H1 (cell line): Measurements from ENCODE around the gene ZBTB18.

Experiments
- ATF3 ChIP-seq: IDR thresholded peaks from 2 replicates; pipeline ENCODE4 v1.6.1; 2011; ENCODE audit warnings: low read depth, mild to moderate bottlenecking, low read length; ENCODE audit not compliant: insufficient read depth
- CEBPB ChIP-seq: IDR thresholded peaks from 2 replicates; pipeline ENCODE4 v1.6.1; 2012; ENCODE audit warnings: low read depth, low read length
- CHD1 ChIP-seq: IDR thresholded peaks from 2 replicates; pipeline ENCODE4 v1.6.1; 2012; ENCODE audit warnings: low read depth, low read length, improper control_type of control experiment
- CHD2 ChIP-seq: IDR thresholded peaks from 2 replicates; pipeline ENCODE4 v1.6.1; 2012; ENCODE audit warnings: low read length, improper control_type of control experiment
- GABPA ChIP-seq: IDR thresholded peaks from 2 replicates; pipeline ENCODE4 v1.6.1; 2011; ENCODE audit warnings: mild to moderate bottlenecking, low read length, moderate library complexity, borderline replicate concordance; ENCODE audit not compliant: insufficient read depth
- HDAC2 ChIP-seq, 2 experiments: fragments of 300-600 bp in 1 of 2; sonication (generic) in 1 of 2; IDR thresholded peaks; 2 replicates each; pipeline ENCODE4 v1.6.1; 2011 to 2012; ENCODE audit warnings: low read depth in 2 of 2, low read length in 2 of 2, mild to moderate bottlenecking in 2 of 2, moderate library complexity in 2 of 2, borderline replicate concordance in 1 of 2, inconsistent platforms in 1 of 2
- MAX ChIP-seq: IDR thresholded peaks from 2 replicates; pipeline ENCODE4 v1.6.1; 2012; ENCODE audit warnings: inconsistent platforms
- NRF1 ChIP-seq: IDR thresholded peaks from 2 replicates; pipeline ENCODE4 v1.6.1; 2011; ENCODE audit warnings: mild to moderate bottlenecking, low read depth, low read length, improper control_type of control experiment
- POLR2A ChIP-seq, 2 experiments: IDR thresholded peaks; 1 replicate in 1 of 2; 2 replicates in 1 of 2; pipeline ENCODE4 v1.6.1; 2011; ENCODE audit warnings: low read depth in 2 of 2, low read length in 2 of 2, mild to moderate bottlenecking in 2 of 2; ENCODE audit errors: control extremely low read depth in 1 of 2
- RFX5 ChIP-seq: IDR thresholded peaks from 2 replicates; pipeline ENCODE4 v1.6.1; 2011; ENCODE audit warnings: low read depth, low read length, improper control_type of control experiment, borderline replicate concordance
- SP4 ChIP-seq: IDR thresholded peaks from 2 replicates; pipeline ENCODE4 v1.6.1; 2012; ENCODE audit warnings: low read length, inconsistent platforms
- TAF1 ChIP-seq: IDR thresholded peaks from 2 replicates; pipeline ENCODE4 v1.6.1; 2011; ENCODE audit warnings: mild to moderate bottlenecking, low read depth, low read length
- YY1 ChIP-seq: IDR thresholded peaks from 2 replicates; pipeline ENCODE4 v1.6.1; 2011; ENCODE audit warnings: low read depth, mild to moderate bottlenecking, low read length
- TF ChIP-seq, protein P1 (sequence below), 3 experiments: IDR thresholded peaks; 1 replicate in 2 of 3; 2 replicates in 1 of 3; pipeline versions ENCODE4 v1.5.1 to v1.6.1; 2011; ENCODE audit warnings: low read length in 3 of 3, mild to moderate bottlenecking in 3 of 3, inconsistent platforms in 2 of 3, low read depth in 1 of 3, moderate library complexity in 1 of 3; ENCODE audit not compliant: insufficient read depth in 1 of 3; ENCODE audit errors: control extremely low read depth in 1 of 3

DNA sequence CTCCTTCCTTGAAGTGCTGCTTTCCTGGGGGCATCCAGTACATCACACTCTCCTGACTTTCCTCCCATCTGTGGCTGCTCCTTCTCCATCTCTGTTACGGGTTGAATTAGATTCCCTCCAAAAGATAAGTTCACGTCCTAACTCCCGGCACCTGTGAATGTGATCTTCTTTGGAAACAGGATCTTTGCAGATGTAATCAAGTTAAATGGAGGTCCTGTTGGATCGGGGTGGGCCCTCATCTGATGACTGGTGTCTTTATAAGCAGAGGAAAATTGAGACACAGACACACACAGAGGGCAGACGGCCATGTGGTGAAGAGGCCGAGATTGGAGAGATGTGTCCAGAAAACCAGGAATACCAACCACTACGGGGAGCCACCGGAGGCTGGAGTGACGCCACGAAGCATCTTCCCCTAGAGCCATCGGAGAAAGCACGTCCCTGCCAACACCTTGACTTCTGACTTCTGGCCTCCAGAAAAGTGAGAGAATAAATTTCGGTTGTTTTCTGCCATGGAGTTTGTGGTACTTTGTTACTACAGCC, 36.0 kb downstream of the ZBTB18 start:
- TF ChIP-seq CHD1 (no peak), TAF1 (no peak), HDAC2 (IDR thresholded peaks at IDR 0.05; ENCODE audit: borderline replicate concordance in 1 of 2, low read depth in 2 of 2, low read length in 2 of 2) (no peak), YY1 (no peak), ATF3 (no peak), CEBPB (no peak), GABPA (no peak), RFX5 (no peak), POLR2A (IDR thresholded peaks at IDR 0.05; ENCODE audit: control extremely low read depth in 1 of 2, low read depth in 2 of 2, low read length in 2 of 2) (no peak), NRF1 (no peak), CHD2 (no peak), SP4 (no peak), MAX (no peak)
- TF ChIP-seq, protein P1, sequence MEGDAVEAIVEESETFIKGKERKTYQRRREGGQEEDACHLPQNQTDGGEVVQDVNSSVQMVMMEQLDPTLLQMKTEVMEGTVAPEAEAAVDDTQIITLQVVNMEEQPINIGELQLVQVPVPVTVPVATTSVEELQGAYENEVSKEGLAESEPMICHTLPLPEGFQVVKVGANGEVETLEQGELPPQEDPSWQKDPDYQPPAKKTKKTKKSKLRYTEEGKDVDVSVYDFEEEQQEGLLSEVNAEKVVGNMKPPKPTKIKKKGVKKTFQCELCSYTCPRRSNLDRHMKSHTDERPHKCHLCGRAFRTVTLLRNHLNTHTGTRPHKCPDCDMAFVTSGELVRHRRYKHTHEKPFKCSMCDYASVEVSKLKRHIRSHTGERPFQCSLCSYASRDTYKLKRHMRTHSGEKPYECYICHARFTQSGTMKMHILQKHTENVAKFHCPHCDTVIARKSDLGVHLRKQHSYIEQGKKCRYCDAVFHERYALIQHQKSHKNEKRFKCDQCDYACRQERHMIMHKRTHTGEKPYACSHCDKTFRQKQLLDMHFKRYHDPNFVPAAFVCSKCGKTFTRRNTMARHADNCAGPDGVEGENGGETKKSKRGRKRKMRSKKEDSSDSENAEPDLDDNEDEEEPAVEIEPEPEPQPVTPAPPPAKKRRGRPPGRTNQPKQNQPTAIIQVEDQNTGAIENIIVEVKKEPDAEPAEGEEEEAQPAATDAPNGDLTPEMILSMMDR (IDR thresholded peaks at IDR 0.05; ENCODE audit: control extremely low read depth in 1 of 3, insufficient read depth in 1 of 3, low read depth in 1 of 3, low read length in 3 of 3), result no peak
